Measurements from ENCODE around the gene POLE.

The POLE gene

DNA sequence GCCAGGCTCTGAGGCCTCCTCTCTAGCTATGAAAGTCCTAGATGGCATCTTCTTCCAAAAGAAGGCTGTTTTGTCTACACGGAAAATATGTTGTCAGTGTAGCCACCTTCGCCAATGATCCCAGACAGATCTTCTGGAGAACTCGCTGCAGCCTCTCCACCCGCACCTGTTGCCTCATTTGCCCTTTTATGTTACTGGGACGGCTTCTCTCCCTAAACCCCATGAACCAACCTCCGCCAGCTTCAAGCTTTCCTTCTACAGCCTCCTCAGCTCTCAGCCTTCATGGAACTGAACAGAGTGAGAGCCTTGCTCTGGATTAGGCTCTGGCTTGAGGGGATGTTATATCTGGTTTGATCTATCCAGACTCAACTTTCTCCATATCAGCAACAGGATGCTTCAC lies 57.8 kb downstream of the POLE start:
- no peak for DNase-seq (ENCODE audit: low read depth)

DNA sequence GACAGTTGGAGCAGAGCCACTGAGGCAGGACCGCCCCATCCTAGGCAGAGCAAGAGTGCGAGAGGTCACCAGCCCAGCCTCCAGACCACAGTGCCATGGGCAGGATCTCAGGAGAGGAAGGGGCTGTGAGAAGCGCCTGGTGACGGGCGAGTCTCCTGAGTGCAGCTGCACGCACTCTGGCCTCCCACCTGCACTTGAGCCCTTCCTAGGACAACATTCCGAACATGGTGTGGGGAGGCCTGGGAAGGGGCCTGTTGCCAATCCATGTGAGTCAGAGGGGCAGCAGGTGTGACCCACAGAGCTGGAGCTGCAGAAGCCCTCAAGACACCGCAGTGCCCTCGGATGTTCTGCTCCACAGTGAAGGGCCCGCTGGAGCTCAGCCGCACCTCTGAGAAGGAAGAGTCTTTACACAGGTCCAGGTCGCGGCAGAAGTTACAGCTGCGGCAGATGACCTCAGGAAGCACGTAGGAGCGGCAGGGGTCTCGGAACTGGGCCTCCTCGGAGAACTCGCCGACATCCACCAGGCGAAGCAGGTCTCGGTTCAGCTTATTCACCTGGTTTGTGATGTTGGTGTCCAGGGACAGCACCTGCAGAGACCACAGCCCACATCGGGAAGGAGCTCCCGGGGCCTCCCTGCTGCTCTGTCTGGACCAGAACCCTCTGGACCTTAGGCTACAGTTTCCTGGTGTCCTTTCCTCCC lies 61.3 kb downstream of the POLE start:
- DNase-seq (ENCODE audit: low read depth) = no peak

DNA sequence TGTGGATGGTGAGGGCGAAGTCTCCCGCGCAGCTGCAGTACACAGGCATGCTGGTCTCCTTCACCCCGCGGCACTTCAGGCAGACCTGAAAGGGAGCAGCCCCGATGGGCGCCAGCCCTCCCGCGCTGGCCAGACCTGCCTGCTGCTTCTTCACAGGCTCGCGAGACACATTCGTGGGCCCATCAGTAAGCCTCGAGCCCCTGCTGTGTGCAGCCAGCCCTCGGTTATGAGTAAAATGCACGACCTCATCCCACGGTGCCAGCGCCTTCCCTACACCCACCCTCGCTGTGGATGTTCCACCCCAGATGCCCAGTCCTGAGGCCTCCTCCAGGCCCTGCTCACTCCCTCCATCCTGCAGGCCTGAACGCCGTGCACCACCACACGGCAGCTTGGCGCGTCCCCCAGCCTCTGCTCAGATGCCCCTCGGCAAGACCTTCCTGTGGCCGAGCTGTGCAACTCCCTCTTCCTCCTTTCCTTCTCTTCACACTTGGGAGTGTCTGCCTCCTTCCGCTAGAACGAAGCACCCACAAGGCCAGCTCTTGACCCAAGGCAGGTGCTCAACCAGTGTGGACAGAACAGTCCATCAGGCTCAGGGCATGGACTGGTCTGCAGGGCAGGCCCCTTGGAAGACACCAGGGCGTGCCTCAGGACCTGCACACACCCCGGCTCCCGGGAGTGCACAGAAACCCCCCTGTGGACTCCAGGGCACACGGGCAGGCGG lies 62.1 kb downstream of the POLE start:
- no peak for DNase-seq (ENCODE audit: low read depth)

DNA sequence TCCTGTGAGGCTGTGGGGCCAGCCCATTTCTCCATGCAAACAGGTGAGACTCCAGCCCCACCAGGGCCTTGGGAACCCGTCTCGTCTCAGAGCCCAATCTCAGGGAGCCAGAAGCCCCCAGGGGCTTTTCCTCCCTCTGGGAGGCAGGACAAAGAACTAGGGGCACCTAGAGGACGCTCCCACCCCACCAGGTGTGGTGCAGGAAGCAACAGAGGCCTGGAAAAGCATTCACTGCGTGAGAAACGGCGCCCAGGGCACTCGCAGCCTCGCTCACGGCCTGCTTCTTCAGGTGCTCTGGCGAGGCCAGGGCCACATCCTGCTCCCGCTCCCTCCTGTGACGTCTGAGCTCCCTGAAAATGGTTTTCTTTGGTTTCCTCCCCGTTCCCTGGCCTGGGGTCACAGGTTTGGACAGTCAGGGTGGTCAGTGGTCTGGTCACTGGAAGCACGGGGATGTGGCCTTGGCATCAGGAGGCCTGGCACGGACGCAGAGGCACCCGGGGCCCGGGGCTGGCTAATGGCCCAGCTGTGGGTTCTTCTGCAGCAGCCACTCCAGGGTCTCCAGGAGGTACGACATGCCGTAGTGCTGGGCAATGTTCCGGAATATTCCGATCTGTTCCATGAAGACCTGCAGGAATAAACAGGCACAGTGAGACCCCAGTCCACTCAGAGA lies 62.8 kb downstream of the POLE start:
- no peak for DNase-seq (ENCODE audit: low read depth)

DNA sequence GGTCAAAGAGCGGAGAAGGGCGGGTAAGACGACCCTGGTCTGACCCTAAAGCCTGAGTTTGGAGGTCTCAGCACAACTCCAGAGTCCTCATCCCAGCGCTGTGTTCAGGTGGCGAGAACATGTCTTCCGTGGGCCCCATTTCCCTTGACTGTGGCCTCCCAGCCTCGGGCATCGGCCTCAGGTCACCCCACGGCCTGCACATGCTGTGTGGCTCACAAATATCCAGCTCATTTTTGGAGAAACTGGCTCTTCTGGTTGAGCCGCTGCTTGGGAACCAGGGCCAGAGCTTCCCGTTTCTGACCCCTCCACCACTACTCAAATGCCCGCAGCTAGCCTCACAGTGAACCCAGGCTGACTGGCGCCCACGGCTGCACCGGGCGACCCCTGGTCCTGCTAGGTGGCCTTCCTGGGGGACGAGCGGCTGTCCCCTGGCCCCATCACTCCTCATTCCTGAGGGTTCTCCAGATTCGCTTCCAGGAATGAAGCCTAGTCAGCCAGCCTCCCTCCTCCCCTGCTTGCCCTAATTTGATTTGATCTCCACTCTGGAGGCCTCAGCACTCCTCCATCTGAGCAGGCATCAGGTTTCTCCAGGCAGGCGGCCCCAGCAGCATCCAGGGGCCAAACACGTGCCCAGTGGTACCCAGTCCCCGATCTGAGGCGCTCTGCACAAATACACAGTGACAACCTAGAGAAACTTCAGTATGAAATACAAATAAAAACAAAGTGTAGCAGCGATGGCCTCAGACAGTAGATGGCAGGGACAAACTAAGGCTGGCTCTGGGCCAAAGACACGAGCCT lies 63.9 kb downstream of the POLE start:
- DNase-seq (ENCODE audit: low read depth) = no peak

DNA sequence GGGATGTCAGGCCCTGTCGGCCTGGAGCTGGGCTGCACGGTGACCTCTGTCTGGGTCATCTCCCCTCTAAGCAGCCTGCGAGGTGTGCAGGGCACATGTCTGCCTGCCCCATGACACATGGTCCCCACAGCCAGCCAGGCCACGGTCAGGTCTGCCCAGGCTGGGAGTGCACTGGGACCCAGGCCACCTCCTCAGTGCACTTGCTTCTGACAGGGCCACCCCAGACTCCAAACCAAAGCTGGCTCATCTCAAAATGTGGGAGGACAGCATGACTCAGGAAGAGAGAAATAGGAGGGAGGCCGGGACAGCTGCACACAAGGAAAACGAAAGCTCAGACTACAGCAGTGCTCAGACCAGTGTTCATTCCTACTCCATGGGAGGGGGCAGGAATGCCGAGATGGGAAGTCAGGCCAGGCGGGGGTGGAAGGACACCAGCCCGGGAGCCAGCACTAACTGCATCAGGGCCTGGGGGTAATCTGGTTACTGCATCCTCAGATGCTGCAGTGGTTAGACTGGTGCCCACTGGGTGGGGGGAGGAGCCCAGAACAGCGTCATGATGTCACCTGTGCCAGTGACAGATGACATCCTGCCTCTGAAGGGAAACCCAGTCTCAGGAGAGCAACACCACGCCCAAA lies 64.6 kb downstream of the POLE start:
- no peak for DNase-seq (ENCODE audit: low read depth)

DNA sequence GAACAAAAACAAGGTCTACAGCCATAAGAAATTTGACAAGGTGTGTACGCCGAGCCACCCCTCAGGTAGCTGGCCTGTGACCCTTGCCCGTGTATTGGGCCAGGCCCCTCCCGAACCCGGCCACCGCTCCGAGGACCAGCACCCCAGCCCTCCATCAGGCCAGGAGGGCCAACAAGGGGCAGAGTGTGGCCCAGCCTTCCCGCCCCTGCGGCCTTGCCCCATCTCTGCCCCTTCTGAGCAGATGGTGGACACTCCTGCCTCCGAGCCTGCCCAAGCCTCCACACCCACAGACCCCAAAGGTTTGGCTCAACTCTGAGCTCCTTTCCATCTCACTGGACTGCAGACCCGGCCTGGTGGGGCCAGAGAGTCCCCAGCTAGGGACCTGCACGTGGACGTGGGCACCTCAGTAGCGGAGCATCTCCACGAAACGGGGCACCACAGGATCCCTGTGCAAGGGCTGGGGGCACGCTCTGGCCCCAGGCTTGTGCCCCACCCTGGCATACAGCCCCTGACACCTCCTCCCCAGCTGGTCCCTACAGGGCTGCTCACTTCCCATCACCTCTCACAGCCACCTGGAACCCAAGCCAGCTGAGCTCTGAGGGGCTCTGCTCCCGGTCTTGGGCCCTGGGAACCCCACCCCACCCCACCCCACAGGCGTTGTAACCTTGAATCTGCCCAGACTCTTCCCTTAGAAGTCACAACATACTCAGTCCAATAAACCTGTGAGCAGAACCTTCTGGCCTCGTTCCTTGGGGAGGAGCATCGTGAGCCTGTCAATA lies 65.3 kb downstream of the POLE start:
- no peak for DNase-seq (ENCODE audit: low read depth)

DNA sequence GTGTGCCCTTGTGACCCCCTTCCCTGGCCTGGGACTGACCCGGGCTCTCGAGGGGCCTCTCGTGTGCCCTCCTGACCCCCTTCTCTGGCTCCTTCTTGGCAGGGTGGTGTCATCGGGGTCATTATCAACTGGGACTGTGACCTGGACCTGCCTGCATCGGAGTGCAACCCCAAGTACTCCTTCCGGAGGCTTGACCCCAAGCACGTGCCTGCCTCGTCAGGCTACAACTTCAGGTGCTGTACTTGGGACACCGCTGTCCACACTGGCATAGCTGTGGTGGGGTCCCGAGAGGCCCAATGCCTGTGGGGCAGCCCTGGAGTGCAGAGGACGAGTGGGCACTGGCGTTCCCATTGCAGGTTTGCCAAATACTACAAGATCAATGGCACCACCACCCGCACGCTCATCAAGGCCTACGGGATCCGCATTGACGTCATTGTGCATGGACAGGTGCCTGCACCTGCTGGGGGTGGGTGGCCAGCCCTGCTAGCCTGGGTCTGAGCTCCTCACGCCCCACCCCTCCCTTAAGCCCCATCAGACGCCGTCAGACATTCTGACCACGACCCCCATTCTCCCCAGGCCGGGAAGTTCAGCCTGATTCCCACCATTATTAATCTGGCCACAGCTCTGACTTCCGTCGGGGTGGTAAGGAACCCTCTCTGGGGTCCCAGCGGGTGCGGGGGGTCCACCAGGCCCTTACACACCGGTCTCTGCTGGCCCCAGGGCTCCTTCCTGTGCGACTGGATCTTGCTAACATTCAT lies 66.1 kb downstream of the POLE start:
- no peak for DNase-seq (ENCODE audit: low read depth)

DNA sequence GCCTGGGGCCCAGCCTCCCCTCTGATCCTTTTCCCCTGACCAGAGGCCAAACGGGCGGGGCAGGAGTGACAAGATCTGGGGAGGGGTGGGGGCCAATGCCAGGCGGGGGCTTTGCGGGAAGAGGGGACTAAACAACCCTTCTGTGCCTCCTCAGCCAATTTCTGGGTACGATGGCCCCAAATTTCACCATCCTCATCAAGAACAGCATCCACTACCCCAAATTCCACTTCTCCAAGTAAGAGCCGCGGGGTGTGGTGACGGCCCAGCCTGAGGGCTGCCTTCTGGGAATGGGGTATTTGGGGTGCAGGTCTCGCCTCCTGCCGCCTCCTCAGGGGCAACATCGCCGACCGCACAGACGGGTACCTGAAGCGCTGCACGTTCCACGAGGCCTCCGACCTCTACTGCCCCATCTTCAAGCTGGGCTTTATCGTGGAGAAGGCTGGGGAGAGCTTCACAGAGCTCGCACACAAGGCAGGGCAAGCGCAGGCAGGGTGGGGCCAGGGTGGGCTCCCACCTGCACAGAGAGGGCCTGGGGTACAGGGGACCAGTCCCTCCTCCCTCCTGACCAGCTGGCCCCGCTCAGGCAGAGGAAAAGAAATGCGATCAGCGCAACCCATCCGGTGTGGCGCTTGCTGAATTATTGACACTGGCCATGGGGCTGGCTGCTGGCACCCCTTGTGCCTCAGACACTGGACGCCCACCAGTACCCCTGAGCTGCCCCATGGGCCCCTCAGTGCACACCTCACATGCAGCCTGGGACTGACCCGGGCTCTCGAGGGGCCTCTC lies 66.8 kb downstream of the POLE start:
- DNase-seq (ENCODE audit: low read depth) = no peak

DNA sequence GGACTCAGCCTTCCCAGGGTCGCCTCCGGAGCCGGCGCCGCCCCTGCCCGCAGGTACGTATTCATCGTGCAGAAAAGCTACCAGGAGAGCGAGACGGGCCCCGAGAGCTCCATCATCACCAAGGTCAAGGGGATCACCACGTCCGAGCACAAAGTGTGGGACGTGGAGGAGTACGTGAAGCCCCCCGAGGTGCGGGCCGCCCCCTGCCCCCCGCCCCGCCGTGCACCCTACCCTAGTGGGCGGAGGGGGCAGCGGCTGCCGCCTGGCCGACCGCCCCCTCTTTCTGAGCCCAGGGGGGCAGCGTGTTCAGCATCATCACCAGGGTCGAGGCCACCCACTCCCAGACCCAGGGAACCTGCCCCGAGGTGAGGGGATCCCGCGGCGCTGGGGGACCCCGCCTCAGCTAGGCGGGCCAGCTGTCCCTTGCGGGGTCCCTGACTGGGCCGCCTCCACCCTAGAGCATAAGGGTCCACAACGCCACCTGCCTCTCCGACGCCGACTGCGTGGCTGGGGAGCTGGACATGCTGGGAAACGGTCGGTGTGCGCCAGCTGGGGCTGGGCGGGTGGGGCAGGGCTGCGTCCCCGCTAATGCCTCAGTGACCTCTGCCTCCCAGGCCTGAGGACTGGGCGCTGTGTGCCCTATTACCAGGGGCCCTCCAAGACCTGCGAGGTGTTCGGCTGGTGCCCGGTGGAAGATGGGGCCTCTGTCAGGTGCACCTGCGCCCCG lies 67.6 kb downstream of the POLE start:
- no peak for DNase-seq (ENCODE audit: low read depth)

DNA sequence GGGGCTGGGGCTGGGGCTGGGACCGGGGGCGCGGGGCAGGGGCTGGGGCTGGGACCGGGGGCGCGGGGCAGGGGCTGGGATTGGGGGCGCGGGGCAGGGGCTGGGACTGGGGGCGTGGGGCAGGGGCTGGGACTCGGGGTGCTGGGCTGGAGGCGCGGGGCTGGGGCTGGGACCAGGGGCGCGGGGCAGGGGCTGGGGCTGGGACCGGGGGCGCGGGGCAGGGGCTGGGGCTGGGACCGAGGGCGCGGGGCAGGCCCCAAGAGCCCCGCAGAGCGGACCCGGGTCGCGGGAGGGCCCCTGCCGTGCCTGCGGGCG lies 68.1 kb downstream of the POLE start:
- no peak for DNase-seq (ENCODE audit: low read depth)

DNA sequence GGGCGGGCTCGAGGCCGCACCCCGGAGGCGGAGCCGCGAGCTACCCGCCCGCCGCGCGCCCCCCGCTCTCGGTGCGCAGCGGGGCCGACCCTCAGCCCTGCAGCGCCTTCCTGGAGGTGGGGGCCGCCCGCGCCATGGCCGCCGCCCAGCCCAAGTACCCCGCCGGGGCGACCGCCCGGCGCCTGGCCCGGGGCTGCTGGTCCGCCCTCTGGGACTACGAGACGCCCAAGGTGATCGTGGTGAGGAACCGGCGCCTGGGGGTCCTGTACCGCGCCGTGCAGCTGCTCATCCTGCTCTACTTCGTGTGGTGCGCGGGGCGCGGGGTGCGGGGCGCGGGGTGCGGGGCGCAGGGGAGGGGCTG lies 68.5 kb downstream of the POLE start, which contains the start of gene P2RX2:
Gene P2RX2, plus strand, starts transcription at position 94 of the 361 bp plus-strand sequence. Its CDS starts 41 bp downstream, at position 135.
- no peak for DNase-seq (ENCODE audit: low read depth)

DNA sequence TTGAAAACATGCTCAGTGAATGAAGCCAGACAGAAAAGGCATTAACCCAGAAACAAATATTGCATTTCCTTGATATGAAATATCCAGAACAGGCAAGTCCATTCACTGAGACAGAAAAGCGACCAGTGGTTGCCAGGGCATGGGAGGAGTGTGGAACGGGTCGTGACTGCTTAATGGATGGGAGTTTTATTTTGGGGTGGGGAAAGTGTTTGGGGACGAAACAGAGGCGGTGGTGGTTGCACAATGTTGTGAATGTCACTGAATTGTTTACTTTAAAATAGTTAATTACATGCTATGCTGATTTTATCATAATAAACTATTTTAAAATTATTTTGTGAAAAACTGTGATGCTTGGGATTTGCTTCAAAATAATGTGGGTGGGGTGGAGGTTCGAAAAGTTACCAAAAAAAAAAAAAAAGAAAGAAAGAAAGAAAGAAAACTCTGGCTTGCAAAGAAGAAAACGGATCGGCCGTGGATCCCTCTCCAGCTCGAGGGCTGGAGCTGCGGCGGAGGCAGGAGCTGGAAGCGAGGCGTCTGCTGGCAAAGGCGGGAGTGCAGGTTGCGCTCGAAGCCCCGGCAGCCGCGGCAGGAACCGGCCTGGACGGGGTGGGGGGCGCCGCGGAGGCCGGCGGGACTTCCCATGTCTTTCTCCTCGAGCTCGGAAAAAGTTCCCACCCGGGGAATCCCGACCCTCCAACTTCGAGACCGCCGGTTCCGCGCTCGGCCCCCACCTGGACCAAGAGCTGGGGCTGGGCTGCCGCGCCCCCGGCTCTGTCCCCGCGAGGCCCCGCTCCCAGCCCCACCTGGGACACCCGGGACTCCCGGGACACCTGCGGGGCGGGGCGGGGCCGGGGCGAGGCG lies 69.1 kb downstream of the POLE start:
- DNase-seq (ENCODE audit: low read depth) = no peak

DNA sequence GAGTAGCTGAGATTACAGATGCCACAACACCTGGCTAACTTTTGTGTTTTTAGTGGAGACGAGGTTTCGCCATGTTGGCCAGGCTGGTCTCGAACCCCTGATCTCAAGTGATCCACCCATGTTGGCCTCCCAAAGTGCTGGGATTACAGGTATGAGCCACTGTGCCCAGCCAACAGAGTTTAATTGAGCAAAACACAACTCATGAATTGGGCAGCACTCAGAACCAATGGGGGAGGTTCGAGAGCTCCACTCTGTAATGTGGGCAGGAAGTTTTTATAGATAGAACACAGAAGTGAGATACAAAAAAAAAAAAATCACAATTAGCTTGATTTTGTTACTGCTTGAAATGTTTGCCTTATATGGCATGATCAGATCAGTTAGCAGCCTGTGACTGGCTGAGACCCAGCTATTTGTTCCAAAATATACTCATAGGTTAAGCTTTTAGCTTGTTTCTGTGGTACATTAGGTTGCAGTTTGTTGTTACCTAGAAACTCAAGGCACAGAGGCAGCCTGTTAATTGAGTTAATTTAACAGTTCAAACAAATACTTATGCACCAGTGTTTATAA lies 69.9 kb downstream of the POLE start:
- no peak for DNase-seq (ENCODE audit: low read depth)

DNA sequence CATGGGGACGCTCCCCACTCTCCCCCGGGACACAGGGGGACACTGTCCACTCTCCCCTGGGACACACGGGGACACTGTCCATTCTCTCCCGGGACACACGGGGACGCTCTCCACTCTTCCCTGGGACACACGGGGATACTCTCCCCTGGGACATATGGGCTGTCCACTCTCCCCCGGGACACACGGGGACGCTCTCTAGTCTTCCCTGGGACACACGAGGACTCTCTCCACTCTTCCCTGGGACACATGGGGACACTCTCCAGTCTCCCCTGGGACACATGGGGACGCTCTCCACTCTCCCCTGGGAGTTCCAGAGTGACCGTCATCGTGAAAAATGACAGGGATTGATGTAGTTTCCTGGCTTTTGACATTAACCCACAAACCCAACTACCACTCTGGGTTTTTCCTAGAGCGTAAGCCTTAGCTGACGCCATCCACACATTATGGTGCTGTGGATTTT lies 71.5 kb downstream of the POLE start:
- no peak for DNase-seq (ENCODE audit: low read depth)

DNA sequence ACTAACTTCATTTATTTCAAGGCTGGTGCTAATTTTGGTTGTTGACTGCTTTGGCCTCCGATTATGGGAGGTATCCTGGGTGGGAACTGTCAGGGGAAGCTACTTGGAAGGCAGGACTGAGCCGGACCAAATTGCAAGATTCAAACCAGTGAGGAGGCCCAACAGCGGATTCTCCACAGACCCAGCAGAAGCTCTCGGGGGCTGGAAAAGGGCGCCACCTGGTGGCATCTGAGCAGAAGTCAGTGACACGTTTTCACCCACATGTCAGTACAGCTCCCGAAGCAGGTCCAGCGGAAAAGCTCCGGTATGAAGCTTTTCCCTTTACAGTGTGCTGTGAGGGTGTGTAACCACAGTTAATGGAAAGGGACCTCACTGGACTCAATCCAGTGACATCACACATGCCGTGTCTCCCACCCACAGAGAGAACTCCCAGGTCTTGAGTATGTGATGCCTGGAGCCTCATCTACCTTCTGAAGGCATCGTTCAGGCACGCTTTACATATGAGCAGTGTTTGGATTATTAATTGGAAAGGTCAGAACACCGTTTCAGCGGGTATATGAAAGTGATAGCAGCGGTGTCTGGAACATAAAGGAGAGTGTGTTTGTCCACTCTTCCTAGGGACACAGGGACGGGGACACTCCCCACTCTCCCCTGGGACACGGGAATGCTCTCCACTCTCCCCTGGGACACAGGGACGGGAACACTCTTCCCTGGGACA lies 72.1 kb downstream of the POLE start:
- peak; percentile 57 for DNase-seq (ENCODE audit: low read depth)

DNA sequence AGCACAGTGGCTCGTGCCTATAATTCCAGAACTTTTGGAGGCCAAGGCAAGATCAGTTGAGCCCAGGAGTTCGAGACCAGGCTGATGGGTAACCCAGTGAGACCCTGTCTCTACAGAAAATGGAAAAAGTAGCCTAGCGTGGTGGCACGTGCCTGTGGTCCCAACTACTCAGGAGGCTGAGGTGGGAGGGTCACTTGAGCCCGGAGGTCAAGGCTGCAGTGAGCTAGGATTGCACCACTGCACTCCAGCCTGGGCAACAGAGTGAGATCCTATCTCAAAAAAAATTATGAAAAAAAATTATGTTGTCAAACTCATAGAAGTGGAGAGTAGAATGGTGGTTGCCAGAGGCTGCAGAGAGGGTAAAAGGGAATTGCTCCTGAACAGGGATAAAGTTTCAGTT lies 73.1 kb downstream of the POLE start:
- DNase-seq (ENCODE audit: low read depth) = no peak
